ENCODE data around the gene PDE3A.

PDE3A gene

GRCh38 chr12:20426957-20427356 is 58.6 kb downstream of the PDE3A start:
- H3K9ac ChIP-seq (ENCODE audit: low read length) = no peak overlapping the region

DNA sequence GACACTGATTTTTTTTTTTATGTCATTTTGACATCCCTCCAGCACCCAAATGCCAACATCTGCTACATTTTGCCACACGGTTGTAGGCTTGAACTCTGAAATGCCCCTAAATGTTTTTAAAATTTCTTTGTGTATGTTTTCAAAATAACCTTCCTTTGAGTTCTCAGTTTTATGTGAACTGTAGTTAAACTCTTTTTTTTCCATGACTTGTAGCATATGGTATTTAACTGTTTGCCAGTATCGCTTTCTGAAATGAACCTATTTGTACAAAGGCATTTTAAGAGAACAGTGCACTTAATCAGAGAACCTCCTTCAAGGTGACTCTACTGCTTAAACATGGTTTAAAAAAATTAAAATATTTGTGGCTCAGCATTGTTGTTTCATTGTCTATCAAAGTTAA is 61.5 kb downstream of the PDE3A start:
- no peak for DNase-seq
- H3K9me2 ChIP-seq (replicated peaks; ENCODE audit: insufficient read depth, low read length) = no peaks in the 10 kb centered on the region
- no peaks in the 10 kb centered on the region for H3K4me1 ChIP-seq (ENCODE audit: low read length)
- no peak overlapping the region for H3K9ac ChIP-seq (ENCODE audit: low read length)
- H3K4me3 ChIP-seq (ENCODE audit: low read length) = no peak overlapping the region
- TF ChIP-seq EZH2phosphoT487 (IDR thresholded peaks at IDR 0.05; ENCODE audit: low read length) (no peak), EZH2 (optimal IDR thresholded peaks at IDR 0.05; ENCODE audit: low read depth, low read length) (no peak)
- TF ChIP-seq, protein P1, sequence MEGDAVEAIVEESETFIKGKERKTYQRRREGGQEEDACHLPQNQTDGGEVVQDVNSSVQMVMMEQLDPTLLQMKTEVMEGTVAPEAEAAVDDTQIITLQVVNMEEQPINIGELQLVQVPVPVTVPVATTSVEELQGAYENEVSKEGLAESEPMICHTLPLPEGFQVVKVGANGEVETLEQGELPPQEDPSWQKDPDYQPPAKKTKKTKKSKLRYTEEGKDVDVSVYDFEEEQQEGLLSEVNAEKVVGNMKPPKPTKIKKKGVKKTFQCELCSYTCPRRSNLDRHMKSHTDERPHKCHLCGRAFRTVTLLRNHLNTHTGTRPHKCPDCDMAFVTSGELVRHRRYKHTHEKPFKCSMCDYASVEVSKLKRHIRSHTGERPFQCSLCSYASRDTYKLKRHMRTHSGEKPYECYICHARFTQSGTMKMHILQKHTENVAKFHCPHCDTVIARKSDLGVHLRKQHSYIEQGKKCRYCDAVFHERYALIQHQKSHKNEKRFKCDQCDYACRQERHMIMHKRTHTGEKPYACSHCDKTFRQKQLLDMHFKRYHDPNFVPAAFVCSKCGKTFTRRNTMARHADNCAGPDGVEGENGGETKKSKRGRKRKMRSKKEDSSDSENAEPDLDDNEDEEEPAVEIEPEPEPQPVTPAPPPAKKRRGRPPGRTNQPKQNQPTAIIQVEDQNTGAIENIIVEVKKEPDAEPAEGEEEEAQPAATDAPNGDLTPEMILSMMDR (IDR thresholded peaks at IDR 0.05; ENCODE audit: low read length) = no peak
- H3F3A ChIP-seq (ENCODE audit: insufficient read depth, low read length) = no peaks in the 10 kb centered on the region
- H3K9me3 ChIP-seq (replicated peaks; ENCODE audit: insufficient read depth, low read length) = no peaks in the 10 kb centered on the region
- H3K4me2 ChIP-seq (ENCODE audit: low read depth, low read length) = no peak overlapping the region
- no peaks in the 10 kb centered on the region for H4K20me1 ChIP-seq (ENCODE audit: insufficient read depth, low read length)
- H3K27me3 ChIP-seq (replicated peaks; ENCODE audit: insufficient read depth, low read length) = no peaks in the 10 kb centered on the region
- no peak overlapping the region for H3K27ac ChIP-seq (ENCODE audit: low read length)
- no peaks in the 10 kb centered on the region for H3K79me2 ChIP-seq (ENCODE audit: low read length)
- no peaks in the 10 kb centered on the region for H3K36me3 ChIP-seq (replicated peaks; ENCODE audit: insufficient read depth, low read length)
- no peak overlapping the region for H2AFZ ChIP-seq (ENCODE audit: low read length)

More at GRCh38 chr12:20426957-20427356, 58.6 kb downstream of the PDE3A start:
- Histone ChIP-seq H3K4me2 (ENCODE audit: low read depth, low read length) (no peak overlapping the region), H3K4me1 (ENCODE audit: low read length) (no peaks in the 10 kb centered on the region), H3F3A (ENCODE audit: insufficient read depth, low read length) (no peaks in the 10 kb centered on the region), H3K27ac (ENCODE audit: low read length) (no peak overlapping the region), H4K20me1 (ENCODE audit: insufficient read depth, low read length) (no peaks in the 10 kb centered on the region), H3K4me3 (ENCODE audit: low read length) (no peak overlapping the region), H3K9me3 (replicated peaks; ENCODE audit: insufficient read depth, low read length) (no peaks in the 10 kb centered on the region), H2AFZ (ENCODE audit: low read length) (no peak overlapping the region), H3K9me2 (replicated peaks; ENCODE audit: insufficient read depth, low read length) (no peaks in the 10 kb centered on the region), H3K79me2 (ENCODE audit: low read length) (no peaks in the 10 kb centered on the region), H3K27me3 (replicated peaks; ENCODE audit: insufficient read depth, low read length) (no peaks in the 10 kb centered on the region), H3K36me3 (replicated peaks; ENCODE audit: insufficient read depth, low read length) (no peaks in the 10 kb centered on the region)
- TF ChIP-seq EZH2 (optimal IDR thresholded peaks at IDR 0.05; ENCODE audit: low read depth, low read length) (no peak), EZH2phosphoT487 (IDR thresholded peaks at IDR 0.05; ENCODE audit: low read length) (no peak)
- no peak for DNase-seq

DNA sequence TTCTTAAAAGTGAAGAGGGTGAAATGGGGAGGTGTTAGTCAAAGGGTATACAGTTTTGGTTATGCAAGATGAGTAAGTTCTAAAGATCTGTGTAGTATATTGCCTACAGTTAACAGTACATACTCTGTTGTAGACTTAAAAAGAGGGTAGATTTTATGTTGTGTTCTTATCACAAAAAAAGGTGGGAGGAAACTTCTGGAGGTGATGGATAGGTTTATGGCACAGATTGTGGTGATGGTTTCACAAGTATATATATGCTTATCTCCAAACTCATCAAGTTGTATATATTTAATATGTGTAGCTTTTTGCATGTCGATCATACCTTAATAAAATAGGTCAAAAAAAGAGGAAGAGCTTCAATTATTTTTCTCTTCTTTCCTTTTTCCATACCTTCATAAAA is 64.0 kb downstream of the PDE3A start:
- Histone ChIP-seq H3K9me3 (replicated peaks; ENCODE audit: insufficient read depth, low read length) (no peaks in the 10 kb centered on the region), H3K27ac (ENCODE audit: low read length) (no peak overlapping the region), H3F3A (ENCODE audit: insufficient read depth, low read length) (no peaks in the 10 kb centered on the region), H3K4me2 (ENCODE audit: low read depth, low read length) (no peak overlapping the region), H3K9ac (ENCODE audit: low read length) (no peak overlapping the region), H3K9me2 (replicated peaks; ENCODE audit: insufficient read depth, low read length) (no peaks in the 10 kb centered on the region), H4K20me1 (ENCODE audit: insufficient read depth, low read length) (no peaks in the 10 kb centered on the region), H3K79me2 (ENCODE audit: low read length) (no peaks in the 10 kb centered on the region), H3K27me3 (replicated peaks; ENCODE audit: insufficient read depth, low read length) (no peaks in the 10 kb centered on the region), H2AFZ (ENCODE audit: low read length) (no peak overlapping the region), H3K36me3 (replicated peaks; ENCODE audit: insufficient read depth, low read length) (no peaks in the 10 kb centered on the region), H3K4me3 (ENCODE audit: low read length) (no peak overlapping the region), H3K4me1 (ENCODE audit: low read length) (no peaks in the 10 kb centered on the region)
- no peak for DNase-seq
- no peak for TF ChIP-seq EZH2phosphoT487 (IDR thresholded peaks at IDR 0.05; ENCODE audit: low read length)
- TF ChIP-seq EZH2 (optimal IDR thresholded peaks at IDR 0.05; ENCODE audit: low read depth, low read length) = no peak
- TF ChIP-seq, protein P1 (IDR thresholded peaks at IDR 0.05; ENCODE audit: low read length) = no peak

DNA sequence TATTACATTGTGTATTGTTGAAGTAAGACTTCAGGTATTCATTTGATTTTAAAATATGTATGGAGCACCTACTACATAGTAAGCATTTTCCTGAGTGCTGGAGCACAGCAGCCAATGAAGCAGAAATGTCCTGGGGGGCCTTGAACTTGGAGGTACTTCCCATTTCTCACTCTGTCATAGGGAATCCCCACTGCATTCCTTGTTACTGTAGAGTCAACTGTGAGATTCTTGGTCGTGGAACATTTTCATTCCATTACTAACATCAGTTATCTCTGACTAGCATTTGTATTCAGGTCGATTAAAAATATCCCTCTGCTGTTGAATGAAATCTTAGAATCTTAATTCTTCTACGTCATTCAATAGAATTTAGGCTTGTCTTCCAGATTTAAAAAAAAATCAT is 66.7 kb downstream of the PDE3A start:
- Histone ChIP-seq H2AFZ (ENCODE audit: low read length) (no peak overlapping the region), H3K27me3 (replicated peaks; ENCODE audit: insufficient read depth, low read length) (no peaks in the 10 kb centered on the region), H3K9ac (ENCODE audit: low read length) (no peak overlapping the region), H4K20me1 (ENCODE audit: insufficient read depth, low read length) (no peaks in the 10 kb centered on the region), H3K27ac (ENCODE audit: low read length) (no peak overlapping the region), H3K4me3 (ENCODE audit: low read length) (no peak overlapping the region), H3K4me2 (ENCODE audit: low read depth, low read length) (no peak overlapping the region), H3K9me3 (replicated peaks; ENCODE audit: insufficient read depth, low read length) (no peaks in the 10 kb centered on the region), H3F3A (ENCODE audit: insufficient read depth, low read length) (no peaks in the 10 kb centered on the region), H3K4me1 (ENCODE audit: low read length) (no peaks in the 10 kb centered on the region), H3K36me3 (replicated peaks; ENCODE audit: insufficient read depth, low read length) (no peaks in the 10 kb centered on the region), H3K9me2 (replicated peaks; ENCODE audit: insufficient read depth, low read length) (no peaks in the 10 kb centered on the region), H3K79me2 (ENCODE audit: low read length) (no peaks in the 10 kb centered on the region)
- no peak for DNase-seq
- TF ChIP-seq EZH2 (optimal IDR thresholded peaks at IDR 0.05; ENCODE audit: low read depth, low read length) (no peak), EZH2phosphoT487 (IDR thresholded peaks at IDR 0.05; ENCODE audit: low read length) (no peak)
- TF ChIP-seq, protein P1 (IDR thresholded peaks at IDR 0.05; ENCODE audit: low read length) = no peak
